Measurements from ENCODE around the gene GSTA1. TPM values are rescaled to one million over a fixed set of nuclear protein-coding genes. Genes with fewer than 3 reads are reported as not detected.
"Not testable (repeated sequence)": the region's sequence is repeated elsewhere in the genome, so short reads cannot be mapped to it uniquely, and the experiment has no call there.

GSTA1 gene
- total RNA-seq, 1 donor from 2014 or later, result not detected

DNA sequence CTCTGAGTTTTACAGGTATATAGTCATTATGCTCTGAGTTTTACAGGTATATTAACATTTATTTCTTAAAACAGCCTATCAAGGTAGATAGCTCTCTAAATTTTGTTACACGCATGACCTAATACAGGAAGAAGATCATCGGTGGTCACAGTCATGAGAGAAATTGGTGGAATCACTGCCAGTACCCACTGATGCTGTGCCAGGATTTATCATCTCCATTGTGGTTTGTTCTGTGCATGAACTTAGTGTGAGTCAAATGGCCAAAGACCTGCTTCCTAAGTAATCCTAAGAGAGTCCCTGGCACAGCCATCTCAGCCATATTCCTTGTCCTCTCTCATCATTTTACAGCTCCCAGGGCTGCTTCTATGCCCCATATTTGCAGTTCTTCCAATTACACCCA is 50.5 kb downstream of the GSTA1 start:
- DNase-seq, result not testable (repeated sequence)

DNA sequence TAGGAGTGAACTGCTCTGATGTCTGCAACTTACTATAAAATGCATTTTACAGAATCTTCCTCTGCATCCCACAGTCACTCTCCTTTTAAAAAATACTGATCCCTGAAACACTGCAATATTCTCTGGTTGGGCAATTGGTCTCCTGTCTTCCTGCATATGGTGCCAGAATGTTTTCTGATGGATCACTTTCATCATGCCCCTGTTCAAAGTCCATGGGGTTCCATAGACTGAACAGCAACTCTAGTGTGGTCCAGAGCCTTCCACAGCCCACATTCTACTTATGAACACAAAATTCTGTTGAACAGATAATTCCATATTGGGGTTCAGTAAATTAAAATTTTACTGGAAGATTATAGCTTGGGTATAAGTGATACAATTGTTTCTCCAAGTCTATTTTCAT is 51.3 kb downstream of the GSTA1 start:
- no peak for DNase-seq

DNA sequence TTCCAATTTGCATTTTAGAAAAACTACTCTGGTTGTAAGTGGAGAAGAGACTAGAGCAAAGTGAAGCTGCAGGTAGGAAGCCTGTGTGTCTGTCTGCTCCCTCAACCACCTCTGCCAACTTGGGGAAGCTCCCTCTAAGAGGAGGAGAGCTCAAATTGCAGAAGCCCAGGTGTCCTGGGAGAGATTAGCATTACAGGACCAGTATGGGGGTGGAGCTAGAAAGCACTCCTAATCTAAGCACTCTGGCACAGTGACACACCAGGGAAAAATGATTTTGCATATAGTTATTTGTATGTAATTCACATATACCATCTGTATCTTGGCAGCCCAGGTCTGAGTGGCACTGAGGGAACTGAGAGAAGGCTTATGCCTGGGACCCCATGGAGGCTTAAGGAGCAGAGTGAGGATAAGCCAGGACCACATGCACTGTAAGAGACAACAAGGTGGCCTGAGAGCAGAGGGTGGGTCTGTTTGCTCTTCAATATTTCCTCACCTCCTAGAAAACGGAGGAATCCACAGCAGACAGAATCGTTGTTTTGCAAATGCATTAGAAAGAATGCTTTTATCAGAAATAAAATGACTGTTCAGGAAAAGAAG is 54.0 kb downstream of the GSTA1 start:
- DNase-seq, result no peak

DNA sequence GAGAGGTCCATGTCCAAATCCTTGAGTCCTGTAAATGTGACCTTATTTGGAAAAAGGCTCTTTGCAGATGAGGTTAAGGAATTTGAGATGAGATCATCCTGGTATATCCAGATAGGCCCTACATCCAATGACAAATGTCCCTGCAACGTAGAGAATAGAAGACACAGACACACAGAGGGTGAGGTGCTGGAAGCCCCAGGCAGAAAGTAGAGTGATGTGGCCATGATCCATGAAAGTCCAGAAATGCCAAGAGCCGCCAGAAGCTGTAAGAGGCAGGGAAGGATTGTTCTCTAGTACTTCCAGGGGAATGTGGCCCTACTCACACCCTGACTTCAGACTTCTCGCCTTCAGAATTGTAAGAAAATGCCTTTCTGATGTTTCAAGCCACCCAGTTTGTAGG is 56.3 kb downstream of the GSTA1 start:
- DNase-seq, result not testable (repeated sequence)

DNA sequence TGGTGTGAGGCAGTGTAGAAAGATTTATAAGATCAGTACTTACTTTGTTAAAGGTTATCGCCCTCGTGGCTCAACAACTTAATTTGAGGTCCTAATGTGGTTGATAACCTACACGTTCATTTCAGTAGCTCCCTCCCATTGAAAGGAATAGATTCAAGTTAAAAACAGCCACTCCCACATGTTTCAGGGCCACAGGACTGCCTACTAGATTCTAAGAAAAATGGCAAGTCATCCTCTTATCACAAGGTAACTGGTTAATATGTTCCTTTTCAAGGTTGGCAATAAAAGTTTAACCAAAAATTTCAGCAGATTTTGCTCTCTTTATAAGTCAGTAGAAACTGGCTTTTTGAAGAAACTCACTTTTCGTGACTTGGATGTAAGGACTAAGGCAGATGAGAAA is 57.4 kb downstream of the GSTA1 start:
- no peak for DNase-seq

DNA sequence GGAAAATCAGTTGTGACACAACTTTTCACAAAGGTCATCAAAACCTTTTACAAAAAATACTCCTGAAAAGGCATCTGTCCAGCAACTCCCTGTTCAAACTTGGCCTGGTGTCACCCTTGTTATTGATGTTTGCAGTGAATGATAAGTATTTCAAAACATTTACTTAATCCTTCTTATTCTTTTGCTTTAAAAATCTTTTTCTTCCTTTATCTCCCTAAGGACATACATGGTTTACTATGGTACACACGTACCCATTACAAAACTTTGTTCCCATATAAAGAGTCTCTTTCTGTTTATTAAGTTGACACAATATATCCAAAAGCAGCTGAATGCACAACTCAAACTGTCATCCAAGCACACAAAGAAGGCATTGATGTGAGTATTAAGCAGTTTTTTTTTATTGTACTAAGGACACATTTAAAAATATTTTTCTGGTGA is 57.8 kb downstream of the GSTA1 start:
- DNase-seq, result no peak

DNA sequence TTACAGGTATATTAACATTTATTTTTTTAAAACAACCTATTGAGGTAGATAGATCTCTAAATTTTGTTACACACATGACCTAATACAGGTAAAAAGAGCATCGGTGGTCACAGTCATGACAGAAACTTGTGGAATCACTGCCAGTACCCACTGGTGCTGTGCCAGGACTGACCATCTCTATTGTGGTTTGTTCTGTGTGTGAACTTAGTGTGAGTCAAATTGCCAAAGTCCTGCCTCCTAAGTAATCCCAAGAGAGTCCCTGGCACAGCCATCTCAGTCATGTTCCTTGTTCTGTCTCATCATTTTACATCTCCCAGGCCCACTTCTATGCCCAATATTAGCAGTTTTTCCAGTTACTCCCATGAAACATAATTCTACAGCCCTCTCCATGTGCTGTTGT is 61.7 kb downstream of the GSTA1 start:
- DNase-seq, result no peak

Other genes starting within 250 kb of the GSTA1 start
- 30.6 and 51.3 TPM in 2 replicates for gene TRAM2, start 226.8 kb downstream of the GSTA1 start, total RNA-seq
- 20.4 and 22.9 TPM in 2 replicates for gene TMEM14A, start 132.7 kb downstream of the GSTA1 start, total RNA-seq
- gene GSTA2, start 40.3 kb downstream of the GSTA1 start, total RNA-seq, result not detected in 2 replicates
- gene GSTA5, start 37.0 kb upstream of the GSTA1 start, total RNA-seq, result not detected in 2 replicates
- gene GSTA3, start 105.9 kb upstream of the GSTA1 start, total RNA-seq, result not detected in 2 replicates
- 17.7 and 26.1 TPM in 2 replicates for gene GSTA4, start 191.5 kb upstream of the GSTA1 start, total RNA-seq